GM23338 (cell line): ENCODE measurements around the gene TSTD2. TPM values are rescaled to one million over a fixed set of nuclear protein-coding genes. Genes with fewer than 3 reads are reported as not detected.

Experiments used
- ETS1 ChIP-seq: IDR thresholded peaks from 2 replicates; pipeline ENCODE4 v1.6.1; 2016; ENCODE audit warnings: antibody characterized with exemption
- REST ChIP-seq: IDR thresholded peaks from one replicate; pipeline ENCODE4 v1.6.1; 2018; ENCODE audit warnings: antibody characterized with exemption; ENCODE audit not compliant: unreplicated experiment
- ZNF331 ChIP-seq: fragments of 250-450 bp; sonication (Bioruptor Pico); IDR thresholded peaks from 2 replicates; pipeline ENCODE4 v1.5.0; 2020; ENCODE audit warnings: low read depth, mild to moderate bottlenecking, moderate library complexity
- ZNF462 ChIP-seq: fragments of 250-450 bp; sonication (Bioruptor Pico); IDR thresholded peaks from 2 replicates; pipeline ENCODE4 v1.5.0; 2020; ENCODE audit warnings: mild to moderate bottlenecking, moderate library complexity
- polyA plus RNA-seq: library from polyadenylated mRNA; unstranded; fragments of >200 nt; fragmentation: Nextera tagmentation; extraction: Ambion mirVana; gene quantifications from 2 replicates; pipeline ENCODE4 v1.2.1, GENCODE V29; 2016
- total RNA-seq: library from RNA; depleted of rRNA; stranded (reverse); fragments of >200 nt; shearing (Covaris generic); gene quantifications from 2 replicates; pipeline ENCODE4 v1.2.3, GENCODE V29; 2014

Gene TSTD2
- total and polyA plus RNA-seq, 2 experiments from 2014 or later: 8.5 to 21.8 TPM

GRCh38 chr9:97635026-97635425, 1.9 kb upstream of the TSTD2 start (continued):
- TF ChIP-seq REST (no peak), ETS1 (no peak), ZNF462 (no peak), ZNF331 (no peak)
